GM21423 (cell line): ENCODE measurements around the gene HIVEP2.

Source experiments
- ATAC-seq: cut with Tn5 transposase; IDR thresholded peaks from one replicate; pipeline ENCODE4 v1.9.1; 2021; ENCODE audit warnings: mild to moderate bottlenecking, moderate library complexity; ENCODE audit not compliant: unreplicated experiment

The HIVEP2 gene

GRCh38 chr6:142892254-142893021, 52.5 kb downstream of the HIVEP2 start:
- ATAC-seq, result no peak

DNA sequence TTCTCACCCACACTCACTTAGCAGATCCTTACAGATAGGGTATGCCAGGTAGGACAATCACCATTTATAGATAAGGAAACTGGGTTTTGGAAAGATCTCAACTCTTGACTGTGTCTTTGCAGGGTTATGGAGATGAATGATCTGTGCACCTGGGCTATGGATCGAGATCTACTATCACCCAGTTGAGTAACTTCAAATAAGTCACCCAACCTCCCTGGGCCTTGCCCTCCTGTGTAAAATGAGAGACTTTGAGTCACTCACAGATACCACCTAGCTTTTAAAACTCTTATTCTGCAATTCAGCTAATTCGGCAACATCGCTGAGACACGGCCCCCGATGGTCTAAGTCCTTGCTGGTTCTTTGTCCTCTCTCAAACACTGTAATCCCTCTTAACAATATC, 53.5 kb downstream of the HIVEP2 start:
- no peak for ATAC-seq

DNA sequence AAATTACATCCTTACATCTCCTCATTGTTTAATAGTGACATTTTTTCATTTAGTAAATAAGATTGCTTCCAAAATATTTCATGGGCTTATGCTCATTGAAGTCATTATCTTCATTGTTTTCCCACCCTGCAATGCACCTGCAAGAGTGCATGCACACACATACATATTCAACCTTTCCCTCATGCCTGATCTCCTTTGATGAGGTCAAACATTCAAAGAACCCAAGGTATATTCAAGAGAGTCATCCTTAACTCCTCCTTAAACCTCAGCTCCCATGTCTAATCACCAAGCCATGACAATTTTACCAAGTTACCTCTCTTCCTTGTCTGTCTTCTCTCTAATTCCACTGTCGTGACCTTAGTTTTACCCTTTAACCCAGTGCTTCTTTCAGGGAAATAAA, 56.5 kb downstream of the HIVEP2 start:
- ATAC-seq, result no peak

GRCh38 chr6:142887517-142887916, 57.5 kb downstream of the HIVEP2 start:
- ATAC-seq, result no peak

GRCh38 chr6:142886431-142887170, 58.4 kb downstream of the HIVEP2 start:
- ATAC-seq, result peak; percentile 69

DNA sequence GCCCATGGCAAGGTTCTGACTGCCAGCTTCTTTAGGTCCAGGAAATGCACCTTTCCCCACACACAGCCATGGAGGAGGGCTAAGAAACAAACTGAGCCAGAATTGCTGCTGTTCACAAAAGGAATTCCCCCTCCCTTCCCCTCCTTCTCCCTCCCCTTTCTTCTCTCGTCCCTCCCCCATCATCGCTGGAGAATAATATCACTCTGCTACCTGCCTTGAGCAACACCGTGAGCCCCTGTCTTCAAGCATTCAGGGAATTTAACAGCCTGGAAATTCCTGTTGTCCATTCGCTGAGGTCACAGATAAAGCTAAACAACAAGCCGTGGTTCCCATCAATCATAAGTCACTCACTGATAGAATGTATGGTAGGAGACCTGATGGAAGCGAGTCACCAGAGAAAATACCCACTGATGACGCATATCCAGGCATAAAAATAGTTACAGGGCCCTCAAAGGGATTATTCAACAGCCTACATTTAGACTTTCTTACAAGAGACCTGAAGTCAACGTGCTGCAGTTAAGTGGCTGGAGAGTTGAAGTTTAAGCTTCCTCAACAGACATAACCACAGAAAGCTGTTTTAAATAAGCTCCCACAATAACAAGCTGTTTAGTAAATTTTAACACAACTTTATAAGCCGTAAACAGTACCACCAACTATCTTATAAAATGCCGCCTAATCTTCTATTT, 59.7 kb downstream of the HIVEP2 start:
- peak; percentile 79 for ATAC-seq

DNA sequence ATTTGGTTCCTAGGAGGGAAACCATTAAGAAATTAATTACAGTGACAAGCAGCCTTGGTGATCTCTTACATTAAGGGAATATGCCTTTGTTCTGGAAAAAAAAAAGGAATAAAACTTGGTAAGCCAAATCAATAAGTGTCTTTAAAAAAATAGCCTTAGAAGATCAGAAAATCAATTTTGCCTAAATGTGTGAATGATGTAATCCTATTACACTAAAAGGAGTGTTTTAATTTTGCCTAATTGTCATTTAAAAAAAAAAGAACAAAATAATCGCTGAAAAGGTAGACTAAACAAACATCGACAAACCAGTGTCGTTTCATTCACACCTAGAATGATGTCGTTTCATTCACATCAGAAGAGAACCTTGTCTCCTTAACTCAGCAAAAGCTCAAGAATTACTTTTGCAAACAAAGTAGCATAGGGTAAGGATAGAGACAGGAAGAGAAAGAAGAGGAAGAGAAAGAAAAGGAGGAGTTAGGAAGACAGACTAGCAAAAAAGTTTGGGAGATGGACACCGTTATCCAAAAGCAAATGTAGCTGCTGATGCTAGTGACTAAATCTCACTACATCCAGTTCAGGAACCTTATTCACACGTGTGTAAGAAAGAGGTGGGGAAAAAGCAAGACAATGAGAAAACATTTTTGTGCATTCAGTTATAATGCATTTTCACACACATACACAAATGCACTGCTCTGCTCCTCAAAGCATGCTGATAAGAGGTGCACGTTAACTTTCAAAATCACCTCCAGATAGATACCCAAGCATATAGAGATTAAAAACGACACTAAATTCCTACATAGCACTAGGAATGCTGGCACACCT, 60.6 kb downstream of the HIVEP2 start:
- ATAC-seq, result no peak

GRCh38 chr6:142883011-142883410, 62.0 kb downstream of the HIVEP2 start:
- no peak for ATAC-seq

GRCh38 chr6:142881761-142882160, 63.2 kb downstream of the HIVEP2 start:
- ATAC-seq, result no peak

DNA sequence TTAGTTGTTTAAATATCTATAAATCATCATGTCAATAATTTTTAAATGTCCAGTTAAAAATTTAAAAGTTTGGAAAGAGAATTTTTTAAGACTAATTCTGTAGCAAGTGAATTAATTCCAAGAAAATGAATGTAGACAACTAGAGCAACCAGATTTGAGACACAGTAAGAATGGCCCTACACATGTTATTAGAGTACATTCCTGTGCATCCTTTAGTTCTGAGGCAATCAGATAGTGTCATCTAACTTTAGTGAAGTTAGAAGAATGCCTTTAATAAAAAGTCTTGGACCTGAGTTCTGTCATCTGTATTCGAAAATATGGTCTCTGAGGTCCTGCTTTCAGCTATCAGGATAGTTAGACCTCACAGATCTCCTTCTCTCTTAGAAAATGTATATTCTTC, 63.7 kb downstream of the HIVEP2 start:
- ATAC-seq, result no peak

DNA sequence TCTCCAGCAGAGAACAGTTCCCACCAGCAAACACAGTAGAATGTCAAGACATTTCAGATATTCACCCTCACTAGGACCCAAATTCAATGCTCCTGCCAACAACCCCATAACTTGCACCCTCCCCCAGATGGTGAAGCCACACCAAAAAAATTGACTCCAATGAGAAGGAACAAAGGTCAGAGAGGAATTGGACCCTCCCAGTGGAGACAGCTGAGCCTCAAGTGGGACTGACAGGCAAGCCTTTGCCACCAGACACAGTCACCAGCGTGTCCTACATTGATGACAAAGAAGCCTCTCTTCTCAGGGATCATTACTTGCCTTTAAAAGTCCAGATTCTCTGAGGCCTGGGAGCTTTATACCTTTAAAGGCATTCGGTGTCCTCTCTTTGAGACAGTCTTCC, 64.8 kb downstream of the HIVEP2 start:
- ATAC-seq, result no peak

GRCh38 chr6:142879527-142879926, 65.4 kb downstream of the HIVEP2 start:
- no peak for ATAC-seq

- ATAC-seq, result no peak
Observed at GRCh38 chr6:142879076-142879475, 65.9 kb downstream of the HIVEP2 start.

- no peak for ATAC-seq
Observed at GRCh38 chr6:142878407-142878806, 66.6 kb downstream of the HIVEP2 start.

DNA sequence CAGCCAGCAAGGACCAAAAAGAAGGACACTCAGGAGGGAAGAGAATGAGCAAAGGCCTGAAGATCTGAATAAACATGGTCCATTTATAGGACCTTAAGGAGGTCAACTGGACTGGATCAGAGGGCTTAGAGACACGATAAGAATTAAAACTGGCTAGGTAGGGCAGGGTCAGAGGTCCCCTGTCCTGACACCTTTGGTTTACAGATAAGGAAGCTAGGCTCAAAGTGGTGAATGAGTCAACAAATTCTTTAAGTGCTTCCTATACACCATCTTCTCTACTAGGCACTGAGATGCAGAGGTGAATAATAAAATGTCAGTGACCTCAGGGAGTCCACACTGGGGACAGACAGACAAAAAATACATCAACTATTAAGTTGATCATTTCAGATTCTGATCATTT, 70.3 kb downstream of the HIVEP2 start:
- ATAC-seq, result no peak

- ATAC-seq, result no peak
Observed at GRCh38 chr6:142872376-142872775, 72.6 kb downstream of the HIVEP2 start.

DNA sequence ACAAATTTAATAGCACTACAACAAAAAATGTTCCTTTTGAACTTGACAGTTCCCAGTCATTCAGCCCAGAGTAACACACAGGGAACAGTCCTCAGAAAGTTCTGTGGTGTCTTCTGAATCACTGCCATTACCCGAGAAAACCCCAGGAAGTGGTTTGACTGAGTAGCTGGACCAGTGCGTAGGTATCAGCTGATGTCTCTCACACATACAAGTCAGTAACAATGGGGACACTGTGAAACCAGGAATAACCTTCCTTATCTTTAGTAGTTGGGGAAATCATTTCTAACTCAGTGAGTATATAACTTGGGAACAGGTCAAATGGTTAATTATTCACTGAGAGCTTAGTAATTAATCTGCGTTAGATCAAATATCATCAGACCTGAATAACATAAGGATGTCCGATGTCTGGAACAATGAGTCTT, 73.1 kb downstream of the HIVEP2 start:
- peak; percentile 89 for ATAC-seq

DNA sequence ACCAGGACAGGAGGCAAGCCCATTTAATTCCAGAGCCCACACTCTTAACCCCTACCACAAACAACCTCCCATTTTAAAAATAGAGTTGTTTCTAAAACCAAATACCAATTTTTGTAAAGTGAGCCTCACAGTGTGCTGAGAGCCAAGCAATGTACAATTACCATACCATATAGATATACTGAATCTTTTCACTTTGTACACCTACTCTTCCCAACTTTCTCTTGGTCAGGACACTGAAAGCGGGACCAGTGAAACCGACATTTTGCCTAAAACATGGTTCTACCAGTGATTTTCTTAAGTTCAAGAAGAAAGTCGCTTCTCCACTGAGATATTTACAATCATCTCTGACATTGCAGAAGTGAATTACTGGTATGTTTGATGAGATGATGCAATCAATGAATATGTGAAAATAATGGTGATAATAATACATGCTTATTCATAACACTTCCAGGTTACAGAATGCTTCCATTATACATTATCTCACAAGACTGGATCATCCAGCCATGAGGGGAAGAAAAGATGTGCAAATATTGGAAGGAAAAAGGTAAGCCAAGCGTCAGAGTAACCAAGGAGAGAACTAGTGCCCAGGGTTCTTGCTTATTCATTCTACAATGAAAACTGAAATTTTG, 74.1 kb downstream of the HIVEP2 start:
- ATAC-seq, result no peak

DNA sequence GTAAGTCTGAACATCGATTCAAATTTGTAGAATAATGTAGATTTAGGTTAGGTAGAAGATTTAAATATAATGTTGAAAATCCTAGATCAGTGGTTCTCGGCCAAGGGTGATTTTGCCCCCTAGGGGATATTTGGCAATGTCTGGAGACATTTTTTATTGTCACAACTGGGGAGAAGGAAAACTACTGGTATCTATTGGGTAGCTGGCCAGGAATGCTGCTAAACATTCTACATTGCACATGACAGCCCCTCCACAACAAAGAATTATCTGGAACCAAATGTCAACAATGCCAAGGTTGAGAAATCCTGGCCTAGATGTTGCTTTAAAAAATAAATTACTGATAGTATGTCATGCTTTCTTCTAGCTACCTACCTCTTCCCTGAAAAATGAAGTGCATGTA, 76.1 kb downstream of the HIVEP2 start:
- no peak for ATAC-seq

DNA sequence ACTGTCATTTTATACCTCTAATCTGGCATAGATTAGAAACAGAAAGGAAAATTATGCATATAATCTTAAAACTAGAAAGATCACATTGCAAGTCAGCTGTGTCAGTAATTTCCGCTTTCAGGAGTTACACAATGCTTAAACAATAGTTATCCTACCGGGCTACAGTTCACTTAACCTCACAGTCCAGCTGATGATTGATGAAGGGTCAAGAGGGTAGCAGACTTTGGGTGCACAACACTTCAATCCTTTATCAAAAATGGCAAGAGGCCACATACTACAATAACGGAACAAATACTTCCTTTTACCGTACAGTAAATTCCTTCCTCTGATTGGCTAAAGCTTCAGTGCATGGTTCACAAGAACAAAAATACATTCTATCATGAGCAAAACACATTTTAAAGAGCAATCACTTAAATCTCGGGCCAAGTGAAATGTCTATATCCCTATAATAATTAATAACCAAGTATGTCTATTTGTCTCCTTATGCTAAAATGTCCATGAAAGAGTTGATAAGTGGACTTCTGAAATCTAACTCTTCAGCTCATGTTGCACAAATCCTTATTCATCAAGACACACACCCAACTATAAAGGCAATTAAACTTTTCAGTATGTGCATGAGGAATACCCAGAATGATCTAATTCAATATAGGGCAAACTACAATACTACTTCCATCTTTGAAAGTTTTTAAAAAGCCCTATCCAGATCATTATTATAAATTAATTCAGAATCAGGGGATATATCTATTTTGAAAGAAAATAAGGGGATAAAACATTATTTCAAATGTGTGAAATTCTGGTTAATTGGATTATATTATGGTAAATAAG, 76.8 kb downstream of the HIVEP2 start:
- peak; percentile 63 for ATAC-seq
